CMK (cell line): ENCODE results near the gene TRNAU1AP.
"Not testable (repeated sequence)": the region's sequence is repeated elsewhere in the genome, so short reads cannot be mapped to it uniquely, and the experiment has no call there.

Experiments used
- DNase-seq: peaks from one replicate; pipeline ENCODE4 v3.0.0-alpha.2; 2010; ENCODE audit warnings: low read depth

The TRNAU1AP gene

DNA sequence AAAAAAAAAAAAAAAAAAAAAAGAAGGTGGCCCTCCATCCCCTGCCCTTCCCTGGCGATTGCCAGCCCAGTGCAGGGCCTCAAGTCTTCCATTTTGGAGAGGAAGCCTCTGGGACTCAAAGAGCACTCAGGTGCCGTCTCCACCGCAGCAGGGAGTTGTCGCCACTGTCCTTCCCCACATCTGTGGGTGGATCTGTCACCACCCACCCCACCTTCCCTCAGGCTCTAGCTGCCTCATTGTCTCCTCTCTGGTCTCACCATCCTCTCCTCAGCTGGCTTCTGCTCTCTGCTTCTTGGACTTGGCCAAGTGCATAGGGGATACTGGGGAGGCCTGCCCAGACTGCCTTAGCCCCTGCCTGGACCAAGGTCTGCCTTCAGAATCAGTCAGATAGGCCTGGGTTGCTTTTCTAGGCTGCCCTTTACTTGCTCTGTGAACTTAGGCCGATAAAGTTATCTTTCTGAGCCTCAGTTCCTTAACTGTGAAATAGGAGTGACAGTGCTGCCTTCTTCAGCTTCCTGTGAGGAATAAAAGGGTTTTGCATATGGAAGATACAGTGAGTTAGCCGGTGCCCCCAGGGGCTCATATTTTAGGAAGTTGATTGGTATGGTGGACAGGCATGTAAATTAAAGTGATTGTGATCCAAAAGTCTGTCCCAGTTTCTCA lies 31.3 kb upstream of the TRNAU1AP start:
- no peak for DNase-seq

DNA sequence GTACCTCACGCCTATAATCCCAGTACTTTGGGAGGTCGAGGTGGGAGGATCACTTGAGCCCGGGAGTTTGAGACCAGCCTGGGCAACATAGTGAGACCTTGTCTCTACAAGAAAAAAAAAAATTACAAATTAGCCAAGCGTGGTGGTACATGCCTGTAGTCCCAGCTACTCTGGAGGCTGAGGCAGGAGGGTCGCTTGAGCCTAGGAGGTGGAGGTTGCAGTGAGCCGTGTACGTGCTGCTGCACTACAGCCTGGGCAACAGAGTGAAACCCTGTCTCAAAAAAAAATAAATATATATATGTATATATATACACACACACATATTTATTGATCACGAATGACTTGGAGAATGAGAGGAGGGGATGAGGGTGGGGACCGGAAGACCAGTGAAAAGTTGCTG lies 30.3 kb upstream of the TRNAU1AP start:
- not testable (repeated sequence) for DNase-seq

- DNase-seq: not testable (repeated sequence)
Measured at GRCh38 chr1:28525002-28525642, 27.8 kb upstream of the TRNAU1AP start.

- DNase-seq: no peak
Measured at GRCh38 chr1:28526886-28527285, 26.0 kb upstream of the TRNAU1AP start.

- no peak for DNase-seq
Measured at GRCh38 chr1:28530456-28530855, 22.4 kb upstream of the TRNAU1AP start.

DNA sequence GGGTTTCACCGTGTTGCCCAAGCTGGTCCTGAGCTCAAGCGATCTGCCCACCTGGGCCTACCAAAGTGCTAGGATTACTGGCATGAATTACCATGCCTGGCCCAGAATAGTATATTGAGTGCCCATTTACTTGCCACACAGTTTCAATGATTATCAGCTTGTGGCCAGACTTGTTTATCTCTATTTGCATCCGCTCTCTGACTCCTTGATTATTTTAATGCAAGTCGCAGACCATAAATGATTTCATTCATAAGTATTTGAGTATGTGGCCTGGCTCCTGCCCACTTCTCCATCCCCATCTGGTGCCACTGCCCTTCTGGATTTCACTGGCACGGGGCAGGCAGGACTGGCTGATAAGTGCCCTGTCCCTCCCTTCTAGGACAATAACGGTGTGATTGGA lies 18.2 kb upstream of the TRNAU1AP start:
- no peak for DNase-seq

DNA sequence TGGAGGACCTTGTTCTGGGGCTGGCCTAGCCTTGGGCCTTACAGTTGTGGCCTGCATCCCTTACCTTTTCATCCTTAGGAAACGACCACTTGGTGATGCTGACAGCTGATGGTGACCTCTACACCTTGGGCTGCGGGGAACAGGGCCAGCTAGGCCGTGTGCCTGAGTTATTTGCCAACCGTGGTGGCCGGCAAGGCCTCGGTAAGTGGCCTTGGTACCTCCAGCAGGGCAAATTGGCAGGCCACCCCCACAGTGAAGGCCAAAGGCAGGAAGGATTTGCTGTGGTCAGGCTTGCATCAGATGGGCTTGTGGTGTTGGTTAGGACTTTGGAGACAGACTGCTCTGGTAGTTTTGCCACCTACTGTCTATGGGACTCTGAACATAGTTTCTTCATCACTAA lies 17.7 kb upstream of the TRNAU1AP start:
- DNase-seq: no peak

DNA sequence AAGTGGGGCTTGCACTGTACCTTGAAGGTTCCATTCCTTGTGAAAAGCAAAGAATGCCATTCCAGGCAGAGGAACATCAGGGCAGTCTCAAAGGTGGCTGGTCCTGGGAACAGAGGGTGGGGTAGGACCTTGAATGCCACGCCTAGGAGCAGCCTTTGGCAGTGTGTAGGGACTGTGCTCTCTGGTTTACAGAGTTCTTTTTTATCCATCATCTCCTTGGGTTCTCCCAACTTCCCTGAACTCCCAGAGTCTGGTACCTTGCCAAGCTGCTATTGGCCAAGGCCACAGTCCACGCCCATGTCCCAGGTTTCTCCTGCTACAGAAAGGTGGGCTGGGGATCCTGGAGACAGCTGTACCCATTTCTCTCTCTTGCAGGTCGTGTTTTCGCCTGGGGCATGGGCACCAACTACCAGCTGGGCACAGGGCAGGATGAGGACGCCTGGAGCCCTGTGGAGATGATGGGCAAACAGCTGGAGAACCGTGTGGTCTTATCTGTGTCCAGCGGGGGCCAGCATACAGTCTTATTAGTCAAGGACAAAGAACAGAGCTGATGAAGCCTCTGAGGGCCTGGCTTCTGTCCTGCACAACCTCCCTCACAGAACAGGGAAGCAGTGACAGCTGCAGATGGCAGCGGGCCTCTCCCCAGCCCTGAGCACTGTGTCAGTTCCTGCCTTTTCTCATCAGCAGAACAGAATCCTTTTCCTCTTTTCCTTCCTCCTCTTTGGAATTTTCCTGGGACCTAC lies 15.3 kb upstream of the TRNAU1AP start:
- DNase-seq: no peak

- no peak for DNase-seq
Measured at GRCh38 chr1:28538286-28538685, 14.6 kb upstream of the TRNAU1AP start.

- DNase-seq: no peak
Measured at GRCh38 chr1:28540651-28541050, 12.2 kb upstream of the TRNAU1AP start.

- DNase-seq: not testable (repeated sequence)
Measured at GRCh38 chr1:28541414-28542015, 11.4 kb upstream of the TRNAU1AP start.

DNA sequence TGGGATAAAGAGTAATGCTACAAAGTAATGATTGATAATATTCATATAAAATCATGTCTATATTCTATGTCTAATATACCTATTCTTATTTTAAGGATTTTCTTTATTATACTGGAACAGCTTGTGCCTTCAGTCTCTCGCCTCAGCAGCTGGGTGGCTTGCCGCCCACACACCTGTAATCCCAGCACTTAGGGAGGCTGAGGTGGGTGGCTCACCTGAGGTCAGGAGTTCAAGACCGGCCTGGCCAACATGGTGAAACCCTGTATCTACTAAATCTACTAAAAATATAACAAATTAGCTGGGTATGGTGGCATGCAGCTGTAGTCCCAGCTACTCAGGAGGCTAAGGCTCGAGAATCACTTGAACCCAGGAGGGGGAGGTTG lies 7.6 kb upstream of the TRNAU1AP start:
- DNase-seq: no peak

DNA sequence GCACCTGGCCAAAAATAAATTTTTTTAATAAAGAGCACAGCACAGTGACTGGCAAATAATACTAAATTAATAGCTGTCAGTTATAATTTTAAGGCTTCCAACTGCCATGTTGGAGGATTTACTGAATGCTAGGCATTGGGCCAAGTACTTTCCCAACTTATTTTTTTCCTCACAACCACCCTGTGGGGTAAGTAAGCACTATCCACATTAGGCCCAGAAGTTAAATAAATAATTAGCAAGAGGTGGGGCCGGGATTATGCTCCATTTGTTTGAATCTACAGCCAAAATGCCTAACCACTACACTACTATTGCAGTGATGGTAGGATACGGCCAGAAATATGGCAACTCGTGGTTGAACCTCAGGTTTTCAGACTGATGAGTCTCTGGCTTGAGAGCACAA lies 4.6 kb upstream of the TRNAU1AP start:
- no peak for DNase-seq

DNA sequence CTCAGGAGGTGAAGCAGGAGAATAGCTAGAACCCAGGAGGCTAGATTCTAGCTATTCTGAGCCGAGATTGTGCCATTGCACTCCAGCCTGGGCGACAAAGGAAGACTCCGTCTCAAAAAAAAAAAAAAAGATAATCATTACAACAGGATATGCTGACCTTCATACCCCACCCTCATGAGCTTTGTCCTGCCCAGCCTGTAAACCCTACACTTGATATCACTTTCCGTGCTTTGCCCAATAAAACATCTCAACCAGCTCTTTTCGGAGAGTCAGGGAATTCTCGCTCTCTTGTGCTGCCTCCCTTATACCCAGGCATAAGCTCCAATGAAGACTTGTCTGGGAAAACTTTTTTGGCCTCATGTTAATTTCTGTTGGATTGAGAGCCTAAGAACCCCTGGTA lies 1.5 kb upstream of the TRNAU1AP start:
- no peak for DNase-seq

DNA sequence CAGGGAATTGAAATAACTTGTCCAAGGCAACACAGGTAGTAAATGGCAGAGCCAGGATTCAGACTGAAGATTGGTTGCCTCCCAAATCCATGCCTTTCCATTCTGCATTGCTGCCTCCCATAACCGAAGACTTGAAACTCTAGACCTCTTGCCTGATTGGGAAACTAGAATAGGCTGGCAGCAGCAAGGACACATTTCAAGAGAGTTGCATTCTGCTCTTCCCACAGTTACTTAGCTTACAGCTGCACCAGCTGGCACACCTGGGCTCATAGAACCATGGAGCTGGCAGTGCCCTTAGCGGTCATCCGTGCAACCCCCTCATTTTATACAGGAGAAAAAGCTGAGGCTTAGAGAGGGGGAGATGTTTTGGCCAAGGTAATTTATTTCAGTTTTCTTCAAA lies 8.0 kb downstream of the TRNAU1AP start:
- DNase-seq: no peak

DNA sequence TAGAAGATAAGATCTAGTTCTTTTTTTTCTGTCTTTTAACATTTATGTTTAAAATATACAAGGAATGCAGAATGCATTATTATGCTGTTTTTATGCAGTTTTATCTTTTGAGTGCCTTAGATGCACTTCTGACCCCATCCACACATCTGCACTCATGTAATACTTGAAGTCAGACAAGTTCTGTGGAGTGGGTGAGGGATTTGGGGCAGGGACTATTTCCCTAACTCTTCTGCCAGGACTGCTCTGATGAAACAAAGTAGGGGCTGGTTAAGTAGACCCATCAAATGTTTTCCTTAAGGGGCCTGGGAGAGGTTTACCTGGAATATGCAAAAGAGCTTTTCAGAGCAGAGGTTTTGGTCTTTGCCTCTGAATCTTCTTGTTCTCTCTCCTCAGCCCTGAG lies 11.4 kb downstream of the TRNAU1AP start:
- no peak for DNase-seq

GRCh38 chr1:28565040-28565439 lies 12.2 kb downstream of the TRNAU1AP start:
- DNase-seq: no peak

DNA sequence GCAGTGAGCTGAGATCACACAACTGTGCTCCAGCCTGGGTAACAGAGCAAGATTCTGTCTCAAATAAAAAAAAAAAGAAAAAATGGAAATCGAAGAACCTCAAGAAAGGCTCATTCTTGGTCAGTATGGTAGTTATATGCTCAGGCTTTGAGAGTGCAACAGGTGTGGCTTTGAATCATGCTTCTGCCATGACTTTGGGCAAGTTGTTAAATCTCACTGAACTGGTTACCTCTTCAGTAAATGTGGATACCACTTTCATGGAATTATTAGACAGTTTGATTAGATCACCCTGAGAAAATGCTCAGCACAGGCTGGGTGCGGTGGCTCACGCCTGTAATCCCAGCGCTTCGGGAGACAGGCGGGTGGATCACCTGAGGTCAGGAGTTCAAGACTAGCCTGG lies 12.8 kb downstream of the TRNAU1AP start:
- no peak for DNase-seq

DNA sequence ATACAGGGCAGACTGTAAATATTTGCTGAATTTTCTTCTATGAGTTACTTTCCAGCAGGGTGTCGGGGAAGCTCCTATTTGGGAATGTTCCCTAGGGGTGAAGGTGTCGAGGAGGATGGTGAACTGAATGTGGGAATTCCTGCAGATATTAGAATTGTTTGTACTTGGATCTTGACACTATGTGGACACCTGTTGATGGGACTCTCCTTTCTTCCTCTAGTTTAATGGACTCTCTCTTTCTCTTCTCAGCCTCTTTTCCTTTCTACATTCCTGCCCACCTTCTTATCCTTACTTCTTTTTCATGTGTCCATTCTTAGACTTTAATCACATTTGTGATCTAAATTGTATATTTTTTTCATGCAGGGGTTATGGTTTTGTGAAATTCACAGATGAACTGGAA lies 14.0 kb downstream of the TRNAU1AP start:
- DNase-seq: no peak

DNA sequence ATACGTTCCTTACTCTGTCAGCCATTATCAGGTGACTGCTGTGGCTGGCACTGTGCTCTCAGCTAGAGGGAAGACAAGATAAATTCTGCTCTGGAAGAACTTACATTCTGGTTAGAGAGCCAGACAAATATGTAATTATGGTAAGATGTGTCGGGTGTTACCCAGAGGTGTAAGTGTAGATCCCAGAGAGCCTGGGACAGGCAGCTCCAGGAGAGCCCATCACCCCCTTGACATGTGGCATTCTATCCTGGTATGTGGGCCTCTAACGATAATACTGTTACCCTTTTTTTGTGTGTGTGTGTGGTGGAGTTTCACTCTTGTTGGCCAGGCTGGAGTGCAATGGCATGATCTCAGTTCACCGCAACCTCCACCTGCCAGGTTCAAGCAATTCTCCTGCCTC lies 19.0 kb downstream of the TRNAU1AP start:
- no peak for DNase-seq

- DNase-seq: not testable (repeated sequence)
Measured at GRCh38 chr1:28572891-28573290, 20.0 kb downstream of the TRNAU1AP start.

- DNase-seq: no peak
Measured at GRCh38 chr1:28573564-28573963, 20.7 kb downstream of the TRNAU1AP start.
